ENCODE data around the gene WHRN.
A peak's percentile ranks its signal among the peaks of the same experiment; 100 is the strongest.

Gene WHRN

DNA sequence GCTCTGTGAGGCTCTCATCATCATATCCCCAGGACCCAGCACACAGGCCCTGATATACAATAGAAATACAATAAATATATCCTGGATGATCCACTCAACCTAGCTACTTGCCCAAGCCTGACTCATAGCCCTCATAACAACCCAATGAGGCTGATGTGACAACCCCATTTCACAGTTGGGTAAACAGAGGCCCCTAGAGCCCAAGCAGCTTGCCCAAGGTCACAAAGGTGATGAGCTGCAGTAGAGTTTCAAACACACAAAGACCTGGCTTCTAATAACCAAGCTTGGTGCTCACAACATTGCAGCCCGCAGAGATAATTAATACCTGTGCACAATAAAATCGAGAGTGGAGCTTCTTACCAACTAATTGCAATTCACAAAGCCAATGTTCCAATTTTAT lies 114.3 kb downstream of the WHRN start:
- H3K4me3 ChIP-seq (replicated peaks in 1 of 2; ENCODE audit: low read depth in 2 of 2, low read length in 2 of 2): no peak overlapping the region
- TF ChIP-seq, protein P1, sequence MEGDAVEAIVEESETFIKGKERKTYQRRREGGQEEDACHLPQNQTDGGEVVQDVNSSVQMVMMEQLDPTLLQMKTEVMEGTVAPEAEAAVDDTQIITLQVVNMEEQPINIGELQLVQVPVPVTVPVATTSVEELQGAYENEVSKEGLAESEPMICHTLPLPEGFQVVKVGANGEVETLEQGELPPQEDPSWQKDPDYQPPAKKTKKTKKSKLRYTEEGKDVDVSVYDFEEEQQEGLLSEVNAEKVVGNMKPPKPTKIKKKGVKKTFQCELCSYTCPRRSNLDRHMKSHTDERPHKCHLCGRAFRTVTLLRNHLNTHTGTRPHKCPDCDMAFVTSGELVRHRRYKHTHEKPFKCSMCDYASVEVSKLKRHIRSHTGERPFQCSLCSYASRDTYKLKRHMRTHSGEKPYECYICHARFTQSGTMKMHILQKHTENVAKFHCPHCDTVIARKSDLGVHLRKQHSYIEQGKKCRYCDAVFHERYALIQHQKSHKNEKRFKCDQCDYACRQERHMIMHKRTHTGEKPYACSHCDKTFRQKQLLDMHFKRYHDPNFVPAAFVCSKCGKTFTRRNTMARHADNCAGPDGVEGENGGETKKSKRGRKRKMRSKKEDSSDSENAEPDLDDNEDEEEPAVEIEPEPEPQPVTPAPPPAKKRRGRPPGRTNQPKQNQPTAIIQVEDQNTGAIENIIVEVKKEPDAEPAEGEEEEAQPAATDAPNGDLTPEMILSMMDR (IDR thresholded peaks at IDR 0.05; ENCODE audit: low read depth, low read length): no peak
- no peak for DNase-seq (ENCODE audit: low read depth in 2 of 2)

DNA sequence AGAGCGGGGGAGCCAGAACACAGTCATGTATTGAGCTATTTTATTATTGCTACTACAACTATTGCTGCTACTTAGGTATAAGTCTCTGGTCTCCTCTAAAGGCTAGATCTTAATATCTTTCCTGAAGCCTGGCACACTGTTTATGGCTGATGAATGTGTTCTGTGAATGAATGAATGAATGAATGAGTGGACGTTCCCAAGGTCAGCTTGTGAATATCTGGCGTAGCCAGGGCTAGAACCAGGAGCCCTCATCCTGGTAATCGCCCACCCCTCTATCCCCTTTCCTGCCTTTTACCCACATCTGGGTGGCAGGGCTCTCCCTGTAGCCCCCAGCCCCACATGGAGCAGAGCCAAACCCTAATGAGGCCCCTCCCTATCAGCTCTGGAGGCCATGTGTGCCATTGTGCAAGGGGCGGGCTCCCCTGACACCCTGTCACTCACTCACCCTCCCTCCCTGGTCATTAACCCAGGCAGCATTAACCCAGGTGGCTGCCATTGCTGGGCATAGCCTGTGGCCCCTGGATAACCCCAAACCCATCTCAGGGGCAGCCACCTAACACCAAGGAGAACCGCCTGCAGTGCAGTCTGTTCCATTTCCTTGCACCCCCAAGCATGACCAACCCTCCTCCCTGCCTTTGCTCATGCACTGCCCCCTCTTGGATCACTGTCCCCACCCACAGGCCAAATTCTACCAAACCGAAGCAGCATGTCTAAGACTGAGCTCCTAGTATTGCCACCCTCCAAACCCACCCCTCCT lies 115.5 kb downstream of the WHRN start:
- TF ChIP-seq, protein P1 (IDR thresholded peaks at IDR 0.05; ENCODE audit: low read depth, low read length): no peak
- DNase-seq (ENCODE audit: low read depth in 2 of 2): no peak
- H3K4me3 ChIP-seq (replicated peaks in 1 of 2; ENCODE audit: low read depth in 2 of 2, low read length in 2 of 2): no peak overlapping the region

DNA sequence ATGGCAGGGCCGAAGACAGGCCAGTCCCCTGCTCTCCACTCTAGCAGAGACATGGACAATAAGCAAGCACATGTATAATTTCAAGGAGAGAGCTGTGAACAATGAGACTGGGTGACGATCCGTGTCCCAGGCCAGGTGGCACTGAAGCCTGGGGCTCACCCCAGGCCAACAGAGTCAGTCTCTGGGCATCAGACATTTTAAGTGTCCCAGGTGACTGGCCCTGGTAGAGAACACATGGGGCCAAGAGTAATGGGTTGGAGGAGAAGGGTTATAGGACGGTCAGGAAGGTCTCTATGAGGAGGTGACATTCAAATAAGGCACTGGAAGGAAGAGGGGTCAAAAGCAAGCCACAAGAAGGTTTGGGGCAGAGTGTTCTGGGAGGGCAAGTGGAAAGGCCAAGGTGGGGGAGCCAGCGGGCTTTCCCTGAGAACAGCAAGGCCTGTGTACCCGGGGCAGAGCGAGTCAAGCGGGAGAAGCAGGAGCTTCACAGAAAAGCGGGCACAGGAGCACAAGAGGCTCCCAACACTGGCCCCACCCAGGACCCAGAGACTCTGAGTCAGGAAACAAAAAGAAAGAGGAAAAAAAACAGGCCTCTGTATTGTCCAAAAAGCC lies 116.4 kb downstream of the WHRN start:
- no peak for DNase-seq (ENCODE audit: low read depth in 2 of 2)
- H3K4me3 ChIP-seq (replicated peaks in 1 of 2; ENCODE audit: low read depth in 2 of 2, low read length in 2 of 2): no peak overlapping the region
- TF ChIP-seq, protein P1 (IDR thresholded peaks at IDR 0.05; ENCODE audit: low read depth, low read length): no peak

DNA sequence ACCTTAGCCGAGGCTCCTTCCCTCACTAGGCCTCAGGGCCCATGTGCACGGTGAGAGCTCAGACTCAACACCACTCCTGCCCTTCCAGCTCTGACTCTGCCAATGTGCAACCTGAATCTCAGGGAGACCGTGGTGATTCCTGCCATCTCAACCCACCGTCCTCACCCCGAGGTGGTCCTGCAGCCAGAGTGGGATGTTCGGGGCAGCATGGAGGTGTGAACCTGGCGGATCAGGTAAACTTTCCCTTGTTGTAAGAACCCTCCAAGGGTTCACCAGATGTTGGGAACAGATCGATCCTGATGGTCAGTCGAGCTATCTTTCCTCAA lies 117.0 kb downstream of the WHRN start:
- peak overlapping the region; percentile 65 to 68 for H3K4me3 ChIP-seq (replicated peaks in 1 of 2; ENCODE audit: low read depth in 2 of 2, low read length in 2 of 2)
- DNase-seq (ENCODE audit: low read depth in 2 of 2): no peak

DNA sequence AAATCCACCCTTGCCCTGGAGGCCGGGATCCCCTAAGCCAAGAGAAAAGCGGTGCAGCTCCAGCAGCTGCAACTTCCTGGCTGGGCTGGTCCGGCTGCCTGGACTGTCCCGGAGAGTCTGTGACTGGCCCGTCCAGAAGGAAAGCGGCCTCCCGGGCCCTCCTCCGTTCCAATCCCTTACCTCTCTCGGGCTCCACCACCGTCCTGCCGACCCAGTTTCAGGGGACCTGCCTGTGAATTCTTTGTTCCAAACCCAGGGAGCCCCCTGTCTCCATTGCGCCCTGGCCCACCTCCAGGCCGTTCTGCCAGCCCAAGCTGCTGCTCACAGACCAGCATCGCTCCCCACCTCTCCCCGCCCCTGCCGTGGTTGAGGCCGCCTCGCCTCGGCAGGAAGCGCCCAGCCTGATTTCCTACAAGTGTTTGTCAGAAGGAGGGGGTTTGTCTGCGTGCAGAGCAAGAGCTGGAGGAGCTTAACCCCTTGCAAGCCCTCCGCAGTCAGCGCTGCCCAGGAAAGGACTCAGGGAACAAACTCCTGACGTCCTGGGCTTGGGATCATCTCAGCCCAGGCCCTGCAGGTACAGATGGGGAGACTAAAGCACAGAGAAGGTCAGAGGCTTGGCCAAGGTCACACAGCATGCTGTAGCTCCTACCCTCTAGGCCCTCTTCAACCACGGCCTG lies 117.5 kb downstream of the WHRN start, which contains the start of gene AKNA:
AKNA (minus strand) TSS at position 303 of the 677 bp plus-strand sequence. CDS start 6,649 bp downstream, outside the sequence.
- peak within 1 kb of the TSS; percentile 65 to 68 for H3K4me3 ChIP-seq (replicated peaks in 1 of 2; ENCODE audit: low read depth in 2 of 2, low read length in 2 of 2)
- peak; percentile 72 to 87 for DNase-seq (ENCODE audit: low read depth in 2 of 2)
- TF ChIP-seq, protein P1 (IDR thresholded peaks at IDR 0.05; ENCODE audit: low read depth, low read length): no peak

More for the DNA sequence above, 117.0 kb downstream of the WHRN start:
- TF ChIP-seq, protein P1 (IDR thresholded peaks at IDR 0.05; ENCODE audit: low read depth, low read length): no peak

DNA sequence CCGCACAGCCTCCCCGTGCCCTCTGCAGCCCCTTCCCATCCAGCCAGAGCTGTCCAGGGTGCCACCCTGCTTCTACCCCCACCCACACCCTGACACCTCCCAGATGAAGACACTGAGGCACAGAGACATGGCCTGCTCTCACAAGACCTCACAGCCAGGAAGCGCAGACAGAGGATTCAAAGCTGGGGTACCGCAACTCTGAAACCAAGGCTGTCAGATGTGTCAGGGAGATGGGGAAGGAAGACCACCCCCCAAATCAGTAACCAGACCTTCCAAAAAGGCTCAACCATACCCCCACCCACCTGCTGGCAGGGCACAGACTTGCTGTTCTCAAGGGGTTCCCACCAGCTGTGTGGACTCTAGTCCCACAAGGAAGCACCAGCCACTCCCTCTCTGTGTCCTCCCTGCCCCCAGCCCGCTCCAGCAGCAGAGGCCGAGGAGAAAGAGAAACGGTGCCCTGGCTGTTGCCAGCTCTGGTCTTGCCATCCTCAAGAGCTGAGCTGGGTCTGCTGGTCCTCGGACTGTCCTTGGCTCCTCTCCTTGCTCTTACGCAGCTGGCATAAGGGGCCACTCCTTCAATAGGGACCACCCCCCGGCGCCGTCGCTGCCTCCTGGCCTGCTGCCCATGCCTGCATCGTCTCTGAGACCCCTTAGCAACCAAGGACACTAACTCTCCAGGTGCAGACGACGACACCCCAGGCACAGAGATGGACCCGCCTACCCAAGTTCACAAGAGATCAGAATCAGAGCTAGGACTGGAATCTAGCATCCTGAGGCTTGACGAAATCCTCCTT lies 118.2 kb downstream of the WHRN start:
- peak; percentile 22 to 32 for DNase-seq (ENCODE audit: low read depth in 2 of 2)
- peak overlapping the region; percentile 65 to 68 for H3K4me3 ChIP-seq (replicated peaks in 1 of 2; ENCODE audit: low read depth in 2 of 2, low read length in 2 of 2)
- TF ChIP-seq, protein P1 (IDR thresholded peaks at IDR 0.05; ENCODE audit: low read depth, low read length): no peak

Measured in cardiac fibroblast (primary cell).